Loucy (cell line): Measurements from ENCODE around the gene CELF2.

Source experiments
- H2AFZ ChIP-seq: fragments of 200-600 bp; sonication (generic); 2 replicates; pipeline ENCODE4 v1.6.0; 2016; ENCODE audit warnings: antibody characterized with exemption, mild to moderate bottlenecking, low read length, moderate library complexity
- H3F3A ChIP-seq: fragments of 200-600 bp; 2 replicates; pipeline ENCODE4 v1.6.0; 2016; ENCODE audit warnings: antibody characterized with exemption, low read depth, mild to moderate bottlenecking
- H3K27me3 ChIP-seq: fragments of 200-600 bp; sonication (generic); 2 replicates; pipeline ENCODE4 v1.6.1; 2014; ENCODE audit warnings: low read length, mild to moderate bottlenecking; ENCODE audit not compliant: insufficient read depth, poor library complexity, severe bottlenecking
- H3K36me3 ChIP-seq: fragments of 200-600 bp; sonication (generic); 2 replicates; pipeline ENCODE4 v1.6.1; 2016; ENCODE audit warnings: low read length; ENCODE audit not compliant: insufficient read depth
- H3K4me1 ChIP-seq: fragments of 200-600 bp; sonication (generic); 2 replicates; pipeline ENCODE4 v1.5.1; 2014; ENCODE audit warnings: low read length, mild to moderate bottlenecking; ENCODE audit not compliant: insufficient read depth, poor library complexity, severe bottlenecking
- H3K4me2 ChIP-seq: fragments of 200-600 bp; sonication (generic); 2 replicates; pipeline ENCODE4 v1.6.0; 2014; ENCODE audit warnings: antibody characterized with exemption, low read length, low read depth, mild to moderate bottlenecking; ENCODE audit not compliant: poor library complexity, severe bottlenecking
- H3K4me3 ChIP-seq: fragments of 200-600 bp; sonication (generic); 2 replicates; pipeline ENCODE4 v1.5.1; 2014; ENCODE audit warnings: low read length, mild to moderate bottlenecking, mixed read lengths; ENCODE audit not compliant: poor library complexity, severe bottlenecking
- H3K79me2 ChIP-seq: fragments of 200-600 bp; sonication (generic); 2 replicates; pipeline ENCODE4 v1.6.1; 2014; ENCODE audit warnings: low read length; ENCODE audit not compliant: insufficient read depth
- H3K9ac ChIP-seq: fragments of 200-600 bp; sonication (generic); 2 replicates; pipeline ENCODE4 v1.6.0; 2014; ENCODE audit warnings: mild to moderate bottlenecking, low read depth, low read length, moderate library complexity; ENCODE audit not compliant: poor library complexity, severe bottlenecking
- H3K9me2 ChIP-seq: fragments of 200-600 bp; sonication (generic); replicated peaks from 2 replicates; pipeline ENCODE4 v1.6.1; 2016; ENCODE audit warnings: low read depth, low read length, mixed read lengths
- H3K9me3 ChIP-seq: fragments of 200-600 bp; sonication (generic); 2 replicates; pipeline ENCODE4 v1.6.1; 2014; ENCODE audit warnings: mild to moderate bottlenecking, antibody characterized with exemption, low read length, low read depth; ENCODE audit not compliant: insufficient read depth
- H4K20me1 ChIP-seq: fragments of 200-600 bp; sonication (generic); 2 replicates; pipeline ENCODE4 v1.6.0; 2014; ENCODE audit warnings: antibody characterized with exemption, low read length, mild to moderate bottlenecking; ENCODE audit not compliant: insufficient read depth, poor library complexity, severe bottlenecking
- CTCF ChIP-seq: fragments of 200-600 bp; sonication (generic); conservative IDR thresholded peaks from 2 replicates; pipeline ENCODE4 v1.5.1; 2014; ENCODE audit warnings: mild to moderate bottlenecking, antibody characterized with exemption, low read length
- EZH2phosphoT487 ChIP-seq: fragments of 200-600 bp; IDR thresholded peaks from 2 replicates; pipeline ENCODE4 v1.6.1; 2018; ENCODE audit warnings: antibody characterized with exemption, mild to moderate bottlenecking, moderate library complexity, borderline replicate concordance

CELF2 gene

GRCh38 chr10:11320809-11321520 lies 303.3 kb downstream of the CELF2 start:
- Histone ChIP-seq H4K20me1 (no peaks in the 10 kb centered on the region), H3K36me3 (peaks cover 99% of the 10 kb centered on the region), H3K4me3 (no peak overlapping the region), H3K27me3 (no peaks in the 10 kb centered on the region), H3K79me2 (no peaks in the 10 kb centered on the region), H3K9me2 (no peaks in the 10 kb centered on the region), H2AFZ (no peak overlapping the region), H3K4me2 (no peak overlapping the region), H3K9me3 (no peaks in the 10 kb centered on the region), H3K4me1 (no peaks in the 10 kb centered on the region), H3K9ac (no peak overlapping the region), H3F3A (no peaks in the 10 kb centered on the region)
- no peak for TF ChIP-seq CTCF
- TF ChIP-seq EZH2phosphoT487: no peak

GRCh38 chr10:11322698-11323097 lies 305.0 kb downstream of the CELF2 start:
- Histone ChIP-seq H3K4me1 (no peaks in the 10 kb centered on the region), H2AFZ (no peak overlapping the region), H3K36me3 (peaks cover 99% of the 10 kb centered on the region), H3K9me2 (no peaks in the 10 kb centered on the region), H3K4me3 (no peak overlapping the region), H4K20me1 (no peaks in the 10 kb centered on the region), H3K4me2 (no peak overlapping the region), H3K27me3 (no peaks in the 10 kb centered on the region), H3K9ac (no peak overlapping the region), H3K9me3 (no peaks in the 10 kb centered on the region), H3K79me2 (no peaks in the 10 kb centered on the region), H3F3A (no peaks in the 10 kb centered on the region)
- TF ChIP-seq EZH2phosphoT487: no peak
- TF ChIP-seq CTCF: no peak

GRCh38 chr10:11324761-11325321 lies 307.2 kb downstream of the CELF2 start:
- TF ChIP-seq CTCF (no peak), EZH2phosphoT487 (no peak)
- H3K36me3 ChIP-seq: peaks cover 97% of the 10 kb centered on the region
- H3K9me3 ChIP-seq: no peaks in the 10 kb centered on the region

More at GRCh38 chr10:11324761-11325321, 307.2 kb downstream of the CELF2 start:
- H3K9me2 ChIP-seq: no peaks in the 10 kb centered on the region
- no peak overlapping the region for H3K4me2 ChIP-seq
- H3K4me3 ChIP-seq: no peak overlapping the region
- no peak overlapping the region for H3K9ac ChIP-seq
- H3F3A ChIP-seq: no peaks in the 10 kb centered on the region
- H3K4me1 ChIP-seq: no peaks in the 10 kb centered on the region
- no peaks in the 10 kb centered on the region for H3K79me2 ChIP-seq
- H4K20me1 ChIP-seq: no peaks in the 10 kb centered on the region
- H3K27me3 ChIP-seq: no peaks in the 10 kb centered on the region
- H2AFZ ChIP-seq: no peak overlapping the region
